ENCODE results near the gene XAGE3.

- TF ChIP-seq CTCF (IDR thresholded peaks at IDR 0.05) (no peak), POLR2A (IDR thresholded peaks at IDR 0.05) (no peak)
Observed at GRCh38 chrX:52852110-52852860, 15.6 kb downstream of the XAGE3 start.
